NCI-H1930 (cell line): ENCODE data around the gene NBEAL2.

Source experiments
- DNase-seq, 2 experiments: peaks; one replicate each; lab custom pipeline; 2025; lab: John Stamatoyannopoulos, UW

NBEAL2 gene

DNA sequence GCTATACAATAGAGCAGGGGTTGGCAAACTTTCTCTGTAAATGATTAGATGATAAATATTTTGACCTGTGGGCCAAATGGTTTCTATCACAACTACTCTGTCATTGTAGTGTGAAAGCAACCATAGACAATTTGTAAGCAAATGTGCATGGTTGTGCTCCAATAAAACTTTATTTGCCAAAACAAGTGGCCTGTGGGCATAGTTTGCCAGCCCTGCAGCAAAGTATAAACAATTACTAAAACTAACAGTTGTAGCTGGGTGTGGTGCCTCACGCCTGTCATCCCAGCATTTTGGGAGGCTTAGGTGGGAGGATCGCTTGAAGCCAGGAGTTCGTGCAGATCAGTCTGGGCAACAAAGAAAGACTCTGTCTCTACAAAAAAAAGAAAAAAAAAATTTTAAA lies 61.6 kb downstream of the NBEAL2 start:
- no peak for DNase-seq

GRCh38 chr3:47042231-47042791 lies 62.8 kb downstream of the NBEAL2 start:
- DNase-seq = no peak

- no peak for DNase-seq
Observed at GRCh38 chr3:47047069-47047468, 67.6 kb downstream of the NBEAL2 start.

GRCh38 chr3:47047673-47048072 lies 68.2 kb downstream of the NBEAL2 start:
- DNase-seq = no peak

DNA sequence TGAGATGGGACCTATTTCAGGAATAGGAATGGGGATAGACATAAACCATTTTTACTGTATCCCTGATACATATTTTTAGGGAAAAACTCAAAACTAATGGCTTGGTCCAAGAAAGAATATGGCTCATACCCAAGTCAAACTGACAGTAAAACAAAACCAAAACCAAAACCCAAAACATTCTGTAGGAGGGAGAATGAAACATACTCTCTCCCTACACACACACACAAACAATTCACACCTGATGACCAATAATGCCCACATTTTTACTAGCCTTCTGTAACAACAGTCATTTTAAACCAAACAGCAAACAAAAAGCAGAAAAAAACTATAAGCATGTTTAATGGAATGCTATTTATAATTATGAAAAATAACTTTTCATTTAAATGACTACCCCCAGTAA lies 74.9 kb downstream of the NBEAL2 start:
- DNase-seq = no peak

DNA sequence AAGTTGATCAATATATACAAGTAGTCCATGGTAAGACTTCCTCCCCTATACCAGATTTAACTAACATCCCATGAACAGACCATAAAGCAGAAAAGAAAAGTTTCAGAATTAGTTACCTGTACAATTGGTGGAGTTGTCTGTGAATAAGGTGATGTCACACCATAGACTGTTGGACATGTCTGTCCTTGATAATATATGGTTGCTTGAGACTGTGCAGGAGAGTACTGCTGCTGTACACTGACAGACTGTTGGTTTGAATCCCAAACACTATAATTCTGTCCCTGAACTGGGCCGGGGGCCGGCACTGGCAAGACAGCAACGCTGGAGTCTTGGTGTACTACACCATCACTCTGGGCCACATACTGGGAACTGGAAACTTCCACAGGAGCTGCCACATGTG lies 77.2 kb downstream of the NBEAL2 start:
- no peak for DNase-seq

DNA sequence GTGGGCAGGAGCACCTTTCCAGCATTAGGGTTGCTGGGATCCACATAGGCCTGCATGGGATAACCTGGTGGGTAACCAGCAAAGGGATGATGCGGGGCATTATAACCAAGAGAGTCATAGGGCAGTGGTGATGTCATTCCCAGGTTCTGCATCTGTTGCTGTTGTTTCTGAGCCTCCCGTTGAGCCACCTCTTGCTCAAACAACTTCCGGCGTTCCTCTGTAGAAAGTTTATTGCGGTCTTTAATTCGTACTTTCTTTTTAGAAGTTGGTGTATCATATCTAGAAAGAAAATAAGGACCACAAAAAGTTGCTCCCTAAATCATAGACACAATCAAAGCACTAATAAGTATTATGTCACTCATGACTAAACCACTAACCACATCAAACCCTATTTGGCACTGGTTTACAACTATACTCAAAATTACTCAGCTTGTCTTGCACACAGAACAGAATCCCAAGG lies 77.8 kb downstream of the NBEAL2 start:
- no peak for DNase-seq
